Heart left ventricle (tissue), 13 donors: Measurements from ENCODE around the gene VRK2.
"Not testable (repeated sequence)": the region's sequence is repeated elsewhere in the genome, so short reads cannot be mapped to it uniquely, and the experiment has no call there.

ENCODE experiments used
- POLR2A ChIP-seq, 2 donors: fragments of 450-650 bp; IDR thresholded peaks; one replicate each; pipeline ENCODE4 v1.6.1; 2017; ENCODE audit warnings: antibody characterized with exemption in 2 of 2, mild to moderate bottlenecking in 2 of 2, moderate library complexity in 2 of 2
- TF ChIP-seq, protein P1 (sequence below), 12 donors: fragments of 200-600 bp; sonication (generic) in 4 of 12; IDR thresholded peaks; one replicate each; pipeline versions ENCODE4 v1.5.0 to v1.8.0; 2018 to 2022; ENCODE audit warnings: antibody characterized with exemption in 12 of 12, mild to moderate bottlenecking in 5 of 12
- donor health status: ischemic (EF 13 %, LVEDD 7.1; RV severe dilation, severe dysfunction).
- donor health status: DM: no; HTN: yes; CAD: no.
- donor health status: DM: no; HTN: no; CAD: no.
- donor health status: ischemic (EF 25% LVEDD 6.9; RV normal size, moderate dysfunction).
- donor health status: ischemic (EF 25% LVEDD 5.7; RV mildly dilated, moderate dysfunction).
- donor health status: ischemic (EF 35%, LVEDD 5.7; RV mildly dilated, moderate dysfunction).
- donor health status: nonischemic (EF 11% LVEDD 7.7; RV severe dilation, severe dysfunction).
- donor health status: DM: yes; HTN: yes; CAD: no.
- donor health status: PGD.
- donor health status: ischemic (EF 29% LVEDD 5.4; RV normal size, mild dysfunction).
- donor health status: nonischemic (EF 23%, LVEDD 6.1; RV moderate dilation, normal function).

DNA sequence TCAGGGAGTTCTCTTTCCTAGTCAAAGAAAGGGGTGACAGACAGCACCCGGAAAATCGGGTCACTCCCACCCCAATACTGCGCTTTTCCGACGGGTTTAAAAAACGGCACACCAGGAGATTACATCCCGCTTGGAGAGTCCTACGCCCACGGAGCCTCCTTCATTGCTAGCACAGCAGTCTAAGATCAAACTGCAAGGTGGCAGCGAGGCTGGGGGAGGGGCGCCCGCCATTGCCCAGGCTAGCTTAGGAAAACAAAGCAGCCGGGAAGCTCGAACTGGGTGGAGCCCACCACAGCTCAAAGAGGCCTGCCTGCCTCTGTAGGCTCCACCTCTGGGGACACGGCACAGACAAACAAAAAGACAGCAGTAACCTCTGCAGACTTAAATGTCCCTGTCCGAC, 125.2 kb downstream of the VRK2 start:
- not testable (repeated sequence) for TF ChIP-seq POLR2A (IDR thresholded peaks at IDR 0.05)
- TF ChIP-seq, protein P1, sequence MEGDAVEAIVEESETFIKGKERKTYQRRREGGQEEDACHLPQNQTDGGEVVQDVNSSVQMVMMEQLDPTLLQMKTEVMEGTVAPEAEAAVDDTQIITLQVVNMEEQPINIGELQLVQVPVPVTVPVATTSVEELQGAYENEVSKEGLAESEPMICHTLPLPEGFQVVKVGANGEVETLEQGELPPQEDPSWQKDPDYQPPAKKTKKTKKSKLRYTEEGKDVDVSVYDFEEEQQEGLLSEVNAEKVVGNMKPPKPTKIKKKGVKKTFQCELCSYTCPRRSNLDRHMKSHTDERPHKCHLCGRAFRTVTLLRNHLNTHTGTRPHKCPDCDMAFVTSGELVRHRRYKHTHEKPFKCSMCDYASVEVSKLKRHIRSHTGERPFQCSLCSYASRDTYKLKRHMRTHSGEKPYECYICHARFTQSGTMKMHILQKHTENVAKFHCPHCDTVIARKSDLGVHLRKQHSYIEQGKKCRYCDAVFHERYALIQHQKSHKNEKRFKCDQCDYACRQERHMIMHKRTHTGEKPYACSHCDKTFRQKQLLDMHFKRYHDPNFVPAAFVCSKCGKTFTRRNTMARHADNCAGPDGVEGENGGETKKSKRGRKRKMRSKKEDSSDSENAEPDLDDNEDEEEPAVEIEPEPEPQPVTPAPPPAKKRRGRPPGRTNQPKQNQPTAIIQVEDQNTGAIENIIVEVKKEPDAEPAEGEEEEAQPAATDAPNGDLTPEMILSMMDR (IDR thresholded peaks at IDR 0.05) = not testable (repeated sequence)
